HG03159 (cell line): Measurements from ENCODE around the gene OR51I2.

Source experiments
- ATAC-seq: cut with Tn5 transposase; IDR thresholded peaks from one replicate; pipeline ENCODE4 v1.9.1; 2021; ENCODE audit warnings: mild to moderate bottlenecking, moderate library complexity; ENCODE audit not compliant: unreplicated experiment

Gene OR51I2

GRCh38 chr11:5505363-5506048 is 56.4 kb downstream of the OR51I2 start:
- ATAC-seq = no peak
